GM23248 (cell line): ENCODE data around the gene LAMA2.

Experiments used
- EZH2 ChIP-seq: fragments of 200-600 bp; sonication (generic); IDR thresholded peaks from 2 replicates; pipeline ENCODE4 v1.6.1; 2018; ENCODE audit warnings: antibody characterized with exemption, mild to moderate bottlenecking; ENCODE audit not compliant: insufficient read depth, poor library complexity, severe bottlenecking
- EZH2phosphoT487 ChIP-seq: fragments of 200-600 bp; sonication (generic); IDR thresholded peaks from 2 replicates; pipeline ENCODE4 v1.6.1; 2018; ENCODE audit warnings: antibody characterized with exemption, moderate library complexity, mild to moderate bottlenecking, low read depth; ENCODE audit not compliant: insufficient read depth

DNA sequence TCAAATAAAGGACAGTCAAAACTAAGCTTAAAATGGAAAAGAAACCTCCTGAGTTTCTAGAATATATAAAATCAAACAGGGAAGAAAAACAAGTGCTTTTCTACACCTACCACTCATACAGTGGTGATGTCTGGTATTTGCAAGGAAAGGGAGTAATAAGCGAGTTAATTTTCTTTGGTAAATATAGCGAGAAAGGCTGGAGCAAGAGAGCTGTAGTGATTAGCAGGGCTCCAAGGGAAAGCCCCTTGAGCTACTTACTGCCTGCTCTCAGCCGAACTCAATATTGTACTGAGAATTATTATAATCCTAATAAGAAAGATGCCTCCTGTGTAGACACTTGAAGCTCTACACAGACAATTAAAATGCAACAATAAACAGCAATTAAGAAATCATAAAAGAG, 296.3 kb downstream of the LAMA2 start:
- TF ChIP-seq EZH2 (no peak), EZH2phosphoT487 (no peak)
